GM11168 (cell line): ENCODE measurements around the gene CTAGE8.
"Not testable (repeated sequence)": the region's sequence is repeated elsewhere in the genome, so short reads cannot be mapped to it uniquely, and the experiment has no call there.

Source experiments
- in situ Hi-C: fragments of 300-500 bp; cut with MboI; formaldehyde crosslinking; loops from one replicate; pipeline ENCODE4 v1.12.0; 2022; ENCODE audit warnings: low sequenced_read_pairs; ENCODE audit not compliant: unreplicated experiment

CTAGE8 gene, protein sequence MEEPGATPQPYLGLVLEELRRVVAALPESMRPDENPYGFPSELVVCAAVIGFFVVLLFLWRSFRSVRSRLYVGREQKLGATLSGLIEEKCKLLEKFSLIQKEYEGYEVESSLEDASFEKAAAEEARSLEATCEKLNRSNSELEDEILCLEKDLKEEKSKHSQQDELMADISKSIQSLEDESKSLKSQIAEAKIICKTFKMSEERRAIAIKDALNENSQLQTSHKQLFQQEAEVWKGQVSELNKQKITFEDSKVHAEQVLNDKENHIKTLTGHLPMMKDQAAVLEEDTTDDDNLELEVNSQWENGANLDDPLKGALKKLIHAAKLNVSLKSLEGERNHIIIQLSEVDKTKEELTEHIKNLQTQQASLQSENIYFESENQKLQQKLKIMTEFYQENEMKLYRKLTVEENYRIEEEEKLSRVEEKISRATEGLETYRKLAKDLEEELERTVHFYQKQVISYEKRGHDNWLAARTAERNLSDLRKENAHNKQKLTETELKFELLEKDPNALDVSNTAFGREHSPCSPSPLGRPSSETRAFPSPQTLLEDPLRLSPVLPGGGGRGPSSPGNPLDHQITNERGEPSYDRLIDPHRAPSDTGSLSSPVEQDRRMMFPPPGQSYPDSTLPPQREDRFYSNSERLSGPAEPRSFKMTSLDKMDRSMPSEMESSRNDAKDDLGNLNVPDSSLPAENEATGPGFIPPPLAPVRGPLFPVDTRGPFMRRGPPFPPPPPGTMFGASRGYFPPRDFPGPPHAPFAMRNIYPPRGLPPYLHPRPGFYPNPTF

GRCh38 chr7:144269188-144269587, at the start of gene CTAGE8:
CTAGE8 (minus strand) TSS chr7:144269288; CDS start chr7:144269250, 38 bp downstream.
- in situ Hi-C loops, result not testable (repeated sequence)

- in situ Hi-C loops, result not testable (repeated sequence)
Observed at GRCh38 chr7:144317537-144317936, 48.4 kb upstream of the CTAGE8 start.

GRCh38 chr7:144311872-144312469, 42.9 kb upstream of the CTAGE8 start, which contains the start of gene OR2A1:
OR2A1 (plus strand) TSS chr7:144312419; CDS start chr7:144318125, 5,706 bp downstream.
- in situ Hi-C loops, result not testable (repeated sequence)

- in situ Hi-C loops, result not testable (repeated sequence)
Observed at GRCh38 chr7:144311218-144311617, 42.1 kb upstream of the CTAGE8 start.

GRCh38 chr7:144309702-144310101, 40.6 kb upstream of the CTAGE8 start:
- in situ Hi-C loops, result not testable (repeated sequence)

DNA sequence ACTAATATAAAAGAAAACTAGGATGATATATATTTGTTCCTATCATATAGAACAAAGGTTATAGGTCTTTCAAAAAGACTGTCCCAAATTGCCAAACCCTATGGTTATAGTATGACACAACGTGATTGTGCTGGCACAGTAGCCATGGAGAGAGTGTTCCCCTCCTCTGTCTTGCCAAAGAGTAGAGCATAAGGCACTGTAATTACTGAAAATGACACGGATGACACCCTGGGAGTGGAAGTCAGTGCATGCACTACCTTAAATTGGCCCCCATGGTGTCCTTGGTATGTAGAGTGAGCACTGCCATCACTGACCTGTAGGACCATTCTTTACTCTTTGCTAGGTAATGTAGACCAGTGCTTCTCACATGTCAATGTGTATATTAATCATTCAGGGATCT, 36.1 kb upstream of the CTAGE8 start:
- in situ Hi-C loops, result not testable (repeated sequence)

GRCh38 chr7:144303607-144304006, 34.5 kb upstream of the CTAGE8 start:
- in situ Hi-C loops, result not testable (repeated sequence)

DNA sequence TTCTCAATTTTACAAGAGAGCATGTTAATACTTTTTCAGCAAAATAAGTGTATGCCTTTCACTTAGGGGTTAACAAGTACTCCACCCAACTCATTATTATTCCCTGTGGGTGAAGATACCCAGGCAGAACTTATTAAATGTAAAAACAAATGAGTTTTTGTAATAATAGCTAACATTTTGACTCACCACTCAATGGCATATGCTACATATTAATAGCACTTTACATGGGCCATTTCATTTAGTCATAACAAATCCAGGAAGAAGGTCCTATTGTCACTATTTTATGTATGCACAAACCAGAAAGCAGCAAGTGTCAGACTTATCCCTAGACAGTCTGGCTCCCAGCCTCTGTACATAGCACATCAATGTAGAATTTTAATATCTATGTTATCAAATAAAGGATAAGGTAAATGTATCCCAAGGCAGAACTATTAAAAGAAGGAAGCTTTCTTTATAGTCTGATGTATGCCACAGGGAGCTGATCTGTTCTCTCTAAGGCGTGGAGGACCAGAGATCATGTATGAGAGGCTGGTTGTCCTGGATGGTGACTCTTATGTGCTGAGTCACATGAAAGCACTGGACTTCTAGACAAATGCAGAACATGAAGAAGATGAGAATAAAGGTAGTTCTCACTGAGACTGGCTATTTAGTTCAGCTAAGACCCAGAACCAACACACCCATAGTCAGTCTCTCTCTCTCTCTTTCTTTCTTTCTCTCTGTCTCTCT, 33.7 kb upstream of the CTAGE8 start:
- in situ Hi-C loops, result not testable (repeated sequence)

- in situ Hi-C loops, result not testable (repeated sequence)
Observed at GRCh38 chr7:144293794-144294499, 24.9 kb upstream of the CTAGE8 start.

GRCh38 chr7:144292384-144293161, 23.5 kb upstream of the CTAGE8 start:
- in situ Hi-C loops, result not testable (repeated sequence)

GRCh38 chr7:144291607-144292006, 22.5 kb upstream of the CTAGE8 start:
- in situ Hi-C loops, result not testable (repeated sequence)

- in situ Hi-C loops, result not testable (repeated sequence)
Observed at GRCh38 chr7:144287171-144287784, 18.2 kb upstream of the CTAGE8 start.

GRCh38 chr7:144283716-144284115, 14.6 kb upstream of the CTAGE8 start:
- in situ Hi-C loops, result not testable (repeated sequence)

GRCh38 chr7:144282490-144282889, 13.4 kb upstream of the CTAGE8 start:
- in situ Hi-C loops, result not testable (repeated sequence)

DNA sequence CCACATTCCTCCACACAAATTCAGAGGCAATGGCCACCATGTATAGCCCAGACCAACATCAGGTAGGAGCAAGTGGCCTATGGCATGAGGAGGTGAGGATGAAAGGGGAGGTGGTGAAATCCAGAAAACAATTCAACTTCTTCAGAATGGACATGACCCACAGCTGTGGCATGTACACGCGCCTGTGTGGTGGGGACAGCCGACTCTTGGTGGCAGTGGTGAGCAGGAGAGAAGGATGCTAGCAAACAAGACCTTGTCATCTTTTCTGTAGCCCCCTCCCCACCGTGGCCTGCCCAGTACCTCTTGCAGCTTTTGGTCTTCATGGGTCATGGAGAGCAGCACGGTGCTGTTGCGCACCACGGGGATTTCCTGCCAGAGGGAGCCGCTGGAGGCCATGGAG, 12.9 kb upstream of the CTAGE8 start:
- in situ Hi-C loops, result not testable (repeated sequence)

DNA sequence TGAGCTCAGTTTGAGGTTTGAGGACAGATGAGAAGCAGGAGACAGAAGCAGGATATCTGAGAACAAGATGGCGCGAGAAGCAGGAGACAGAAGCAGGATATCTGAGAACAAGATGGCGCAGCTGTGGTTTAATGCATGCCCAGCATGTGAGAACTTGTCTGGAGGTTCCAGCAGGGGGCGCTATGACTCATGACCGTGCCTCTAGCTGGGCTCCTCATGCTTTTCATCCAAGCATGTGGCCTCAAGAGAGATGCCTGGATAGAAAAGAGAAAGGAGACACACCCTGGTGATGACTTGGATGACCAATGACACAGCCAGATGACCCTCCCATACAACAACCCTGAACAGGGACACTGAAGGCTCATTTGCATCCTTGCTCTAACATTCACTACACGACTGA, 10.9 kb upstream of the CTAGE8 start:
- in situ Hi-C loops, result not testable (repeated sequence)

GRCh38 chr7:144275281-144275680, 6.2 kb upstream of the CTAGE8 start:
- in situ Hi-C loops, result not testable (repeated sequence)

DNA sequence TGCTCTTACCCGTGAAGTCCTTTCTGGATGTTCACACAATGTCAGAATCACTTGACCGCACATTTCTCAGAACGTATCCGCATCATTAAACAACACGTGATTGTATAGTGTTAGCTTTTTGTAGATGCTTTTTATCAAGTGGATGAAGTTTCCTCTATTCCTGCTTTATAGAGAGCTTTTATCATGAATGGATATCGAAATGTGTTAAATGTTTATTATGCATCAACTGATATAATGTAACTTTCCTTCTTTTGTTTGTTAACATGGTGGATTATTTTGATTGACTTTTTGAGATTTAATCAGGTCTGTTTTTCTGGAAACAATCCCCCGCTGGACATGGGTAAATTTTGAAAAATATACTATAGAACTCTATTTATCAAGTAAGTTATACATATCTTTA, 4.4 kb downstream of the CTAGE8 start, which contains the start of gene OR2A7:
Gene OR2A7 (minus strand): TSS at position 101 of the 400 bp plus-strand sequence. CDS start 5,164 bp downstream, outside the sequence.
- in situ Hi-C loops, result not testable (repeated sequence)
